Head of caudate nucleus (tissue), 42 donors: Measurements from ENCODE around the gene TMED10.

Experiments
- DNase-seq, 42 donors: peaks; one replicate each; pipeline versions ENCODE4 v3.0.0 to v3.0.0-alpha.2; 2020 to 2021; ENCODE audit warnings: mixed read lengths in 7 of 42
- intact Hi-C: fragments of 100-400 bp; cut with DNase I; formaldehyde crosslinking; loops from one replicate; pipeline ENCODE4 v1.15.0; 2022

Gene TMED10

DNA sequence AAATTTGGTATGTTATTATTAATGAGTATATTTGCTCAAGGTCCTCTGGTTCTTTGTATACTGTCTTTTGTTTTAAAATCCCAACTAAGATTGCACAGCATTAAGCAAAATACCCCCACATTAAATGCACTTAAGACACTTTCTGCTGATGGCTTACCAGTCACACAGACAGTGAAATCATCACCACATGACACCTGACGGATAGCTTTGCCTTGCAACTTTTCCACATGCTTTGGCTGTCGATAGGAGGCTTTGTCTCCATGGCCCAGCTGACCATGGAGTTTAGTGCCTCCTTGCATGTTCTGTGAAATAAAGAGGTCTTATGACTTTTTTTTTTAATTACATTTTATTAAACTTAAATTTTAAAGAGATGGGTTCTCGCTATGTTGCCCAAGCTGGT lies 69.2 kb downstream of the TMED10 start:
- DNase-seq: no peak
- intact Hi-C loops: no loop called here

DNA sequence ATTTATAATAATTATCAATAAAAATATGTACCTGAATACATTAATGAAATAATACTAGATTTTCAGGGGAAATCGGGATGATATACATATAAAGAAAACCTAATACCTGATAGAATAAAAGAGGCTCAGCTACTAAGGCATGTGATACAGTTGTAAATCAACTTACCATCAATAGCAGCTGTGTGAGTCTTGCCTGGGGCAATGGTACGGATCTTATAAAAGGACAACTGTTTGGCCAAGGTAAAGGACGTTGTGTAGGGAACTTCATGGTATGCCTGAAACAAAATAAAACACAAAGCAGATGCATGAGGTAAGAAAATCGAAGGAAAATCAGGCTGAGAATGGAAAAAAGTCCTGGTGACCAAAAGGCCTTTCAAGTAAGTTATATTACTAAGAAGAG lies 74.9 kb downstream of the TMED10 start:
- intact Hi-C loops: no loop called here

DNA sequence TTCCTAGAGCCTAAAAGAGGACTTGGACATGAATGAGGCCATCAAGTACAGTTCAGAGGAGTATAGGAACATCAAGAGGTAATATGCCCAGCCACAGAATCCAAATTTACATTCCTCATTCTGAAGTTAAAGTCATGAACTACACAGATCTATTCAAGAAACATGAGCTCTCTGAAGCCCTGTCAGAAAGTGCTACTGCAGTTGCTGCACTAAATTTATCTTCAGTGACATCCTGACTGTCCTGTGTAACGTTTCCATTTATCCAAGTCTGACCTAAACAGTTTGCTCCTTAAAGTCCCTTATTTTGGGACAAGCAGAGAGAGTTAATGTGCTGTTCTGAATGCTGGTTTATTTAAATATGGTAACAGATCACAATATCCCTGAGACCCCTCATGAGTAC lies 77.7 kb downstream of the TMED10 start:
- no peak for DNase-seq
- intact Hi-C loops: no loop called here

More for the DNA sequence above, 74.9 kb downstream of the TMED10 start:
- DNase-seq: no peak

DNA sequence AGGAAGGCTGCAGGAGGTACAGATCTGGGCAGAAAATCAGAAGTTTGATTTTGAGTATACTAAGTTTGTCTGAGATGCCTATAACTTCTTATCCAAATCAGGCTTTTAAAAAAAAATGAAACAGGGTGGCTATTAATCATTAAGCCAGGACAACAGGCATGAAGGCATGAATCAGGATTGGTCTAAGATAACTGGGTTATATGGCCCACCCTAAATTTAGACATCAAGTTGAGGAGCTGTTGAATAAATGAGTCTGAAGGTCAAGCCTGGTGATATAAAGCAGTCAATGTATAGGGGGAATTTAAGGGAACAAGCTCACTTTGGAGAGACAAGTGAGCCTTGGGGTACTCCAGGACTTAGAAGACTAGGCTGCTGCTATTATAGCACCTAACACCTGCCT lies 78.2 kb downstream of the TMED10 start:
- DNase-seq: no peak
- intact Hi-C loops: no loop called here

DNA sequence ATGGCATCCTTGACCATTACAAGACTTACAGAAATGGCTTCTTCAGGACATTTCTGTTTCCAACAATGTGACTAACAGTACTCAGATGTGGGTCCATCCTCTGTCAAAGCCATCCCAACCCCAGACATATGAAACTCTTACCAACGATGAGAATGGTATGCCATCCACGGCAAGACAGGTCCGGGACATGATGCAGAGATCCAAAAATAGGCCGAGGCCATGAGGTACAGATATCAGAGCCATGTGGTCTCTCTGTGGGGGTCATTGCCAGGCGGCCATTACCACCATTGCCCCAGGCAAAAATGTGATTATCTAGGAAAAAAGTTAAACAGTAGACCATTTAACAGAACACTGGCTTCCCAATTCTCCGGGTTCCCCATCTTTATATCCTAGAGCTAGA lies 79.5 kb downstream of the TMED10 start:
- no peak for DNase-seq
- intact Hi-C loops: no loop called here

DNA sequence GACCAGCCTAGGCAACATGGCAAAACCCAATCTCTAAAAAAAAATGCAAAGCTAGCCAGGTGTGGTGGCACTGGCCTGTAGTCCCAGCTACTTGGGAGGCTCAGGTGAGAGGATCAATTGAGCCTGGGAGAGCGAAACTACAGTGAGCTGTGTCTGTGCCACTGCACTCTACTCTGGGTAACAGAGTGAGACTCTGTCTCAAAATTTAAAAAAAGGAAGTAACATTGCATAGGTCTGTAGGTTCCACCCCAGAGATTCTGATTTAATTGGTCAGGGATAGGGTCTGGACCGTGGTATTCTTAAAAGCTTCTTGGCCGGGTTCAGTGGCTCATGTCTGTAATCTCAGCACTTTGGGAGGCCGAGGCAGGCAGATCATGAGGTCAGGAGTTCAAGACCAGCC lies 80.7 kb downstream of the TMED10 start:
- no peak for DNase-seq

DNA sequence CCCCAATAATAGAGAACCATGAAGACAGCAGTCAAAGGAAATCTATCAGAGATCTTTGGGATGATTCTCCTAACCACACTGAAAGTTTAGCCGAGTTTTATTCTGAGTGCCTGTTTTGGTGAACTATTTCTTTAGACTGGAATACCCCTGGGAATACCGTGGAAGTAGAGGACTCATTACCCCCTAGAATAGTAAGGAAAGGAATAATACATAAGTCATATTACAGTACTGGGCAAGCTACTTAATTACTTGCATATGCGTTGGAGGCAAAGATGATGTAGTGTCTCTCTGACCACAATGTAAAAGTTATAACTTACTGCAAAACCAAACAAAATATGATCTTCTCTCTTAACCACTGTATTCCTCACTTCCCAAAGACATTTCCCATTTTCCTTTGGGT lies 81.5 kb downstream of the TMED10 start:
- intact Hi-C loops: no loop called here
- DNase-seq: no peak

More for the DNA sequence above, 80.7 kb downstream of the TMED10 start:
- intact Hi-C loops: no loop called here

DNA sequence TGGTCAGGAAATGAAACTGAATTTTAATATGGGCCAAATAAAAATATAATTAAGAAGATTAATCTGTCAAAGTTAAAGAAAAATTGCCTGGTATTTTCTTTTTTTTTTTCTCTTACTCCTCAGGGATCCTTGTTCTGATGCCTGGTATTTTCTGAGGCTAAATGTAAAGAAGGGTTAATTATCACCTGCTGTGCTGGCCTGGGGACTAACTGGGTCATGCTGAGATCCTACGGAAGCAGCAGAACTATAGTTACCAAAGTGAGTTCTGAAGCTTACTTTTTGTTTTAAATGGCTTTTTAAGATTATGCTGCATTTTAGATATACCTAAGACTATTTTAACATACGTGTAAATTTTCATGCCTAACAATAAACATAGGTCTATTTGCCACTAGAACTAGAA lies 83.7 kb downstream of the TMED10 start:
- intact Hi-C loops: no loop called here
- DNase-seq: no peak

DNA sequence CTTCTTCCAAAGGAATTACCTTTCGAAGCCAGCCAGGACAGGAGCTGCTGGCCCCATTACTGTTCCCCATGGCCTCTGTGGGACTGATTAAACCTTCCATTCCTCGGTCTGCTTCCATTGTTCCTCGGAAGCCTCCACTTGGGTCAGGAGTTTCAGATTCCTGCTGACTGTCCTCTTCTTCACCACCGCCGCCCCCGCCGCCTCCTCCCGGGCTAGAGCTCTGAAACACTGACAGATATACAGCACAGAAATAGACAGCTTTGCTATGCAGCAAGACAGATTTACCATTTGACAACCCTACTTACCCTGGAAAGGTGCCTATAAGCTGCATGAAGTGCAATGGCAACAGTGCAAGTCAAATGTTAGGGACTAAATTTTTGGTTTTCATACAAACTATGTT lies 85.2 kb downstream of the TMED10 start:
- intact Hi-C loops: no loop called here
- peak in 7 of 42 donors; percentile 11 to 44 (median 23) for DNase-seq

DNA sequence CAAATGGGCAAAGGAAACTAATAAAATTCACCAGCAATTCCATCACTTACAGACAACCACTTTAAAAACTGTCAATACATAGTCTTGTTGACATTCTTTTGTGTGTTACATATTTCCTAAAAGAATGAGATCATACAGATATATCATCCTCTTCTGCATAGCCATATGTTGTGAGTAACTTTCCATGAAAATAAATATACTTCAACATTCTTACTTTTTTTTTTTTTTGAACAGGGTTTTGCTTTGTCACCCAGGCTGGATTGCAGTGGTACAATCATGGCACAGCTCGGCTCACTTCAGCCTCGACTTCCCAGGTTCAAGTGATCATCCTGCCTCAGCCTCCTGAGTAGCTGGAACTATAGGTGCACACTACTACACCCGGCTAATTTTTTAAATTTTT lies 86.1 kb downstream of the TMED10 start:
- intact Hi-C loops: no loop called here
- no peak for DNase-seq

DNA sequence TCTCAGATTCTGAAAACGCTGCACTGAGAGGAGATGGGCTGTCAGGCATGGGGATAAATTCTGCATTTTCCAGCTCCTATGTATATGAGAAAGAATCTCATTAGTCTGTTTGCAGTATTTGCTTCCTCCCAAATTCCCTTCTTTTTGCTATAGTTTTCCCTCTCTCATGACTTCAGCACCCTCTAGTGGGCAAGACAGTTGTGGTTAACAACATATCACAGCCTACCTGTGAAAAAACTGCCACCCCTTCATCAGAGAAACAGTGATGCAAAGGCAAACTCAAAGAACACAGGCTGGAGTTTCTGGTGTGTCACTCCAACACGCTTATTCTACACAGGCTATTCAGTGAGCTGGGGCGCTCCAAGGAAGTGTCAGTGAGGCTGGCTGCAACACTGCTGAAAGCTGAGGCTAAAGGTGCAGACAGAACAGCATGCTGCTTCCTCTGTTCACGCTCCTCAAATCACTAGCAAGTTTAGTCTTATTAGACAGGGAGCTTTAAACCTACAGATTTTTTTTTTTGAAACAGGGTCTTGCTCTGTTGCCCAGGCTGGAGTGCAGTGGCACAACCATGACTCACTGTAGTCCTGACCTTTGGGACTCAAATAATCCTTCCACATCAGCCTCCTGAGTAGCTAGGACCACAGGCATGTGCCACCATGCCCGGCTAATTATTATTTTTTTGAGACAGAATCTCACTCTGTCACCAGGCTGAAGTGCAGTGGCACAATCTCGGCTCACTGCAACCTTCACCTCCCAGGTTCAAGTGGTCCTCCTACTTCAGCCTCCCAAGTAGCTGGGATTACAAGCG lies 87.6 kb downstream of the TMED10 start:
- intact Hi-C loops: no loop called here
- DNase-seq: peak in 27 of 42 donors; percentile 19 to 85 (median 59)

DNA sequence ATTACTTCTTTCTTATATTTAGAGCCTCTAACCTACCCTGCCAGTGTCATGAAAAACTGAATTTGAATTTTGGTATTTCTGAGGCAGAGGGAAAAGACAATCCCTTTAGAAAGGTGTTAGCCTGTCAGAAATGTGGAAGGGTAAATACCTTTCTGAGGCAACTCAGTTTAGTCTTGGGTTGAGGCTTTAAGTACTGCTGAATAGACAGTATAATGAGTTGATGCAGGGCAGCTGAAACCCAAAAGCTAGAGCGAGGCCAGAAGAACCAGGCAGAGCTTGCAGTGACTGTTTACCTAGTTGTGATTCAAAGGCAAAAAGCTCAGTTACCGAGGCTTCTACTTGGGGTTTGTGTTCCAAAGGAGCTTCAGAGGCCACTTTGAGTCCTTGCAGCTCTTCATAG lies 88.3 kb downstream of the TMED10 start:
- intact Hi-C loops: no loop called here
- DNase-seq: no peak

DNA sequence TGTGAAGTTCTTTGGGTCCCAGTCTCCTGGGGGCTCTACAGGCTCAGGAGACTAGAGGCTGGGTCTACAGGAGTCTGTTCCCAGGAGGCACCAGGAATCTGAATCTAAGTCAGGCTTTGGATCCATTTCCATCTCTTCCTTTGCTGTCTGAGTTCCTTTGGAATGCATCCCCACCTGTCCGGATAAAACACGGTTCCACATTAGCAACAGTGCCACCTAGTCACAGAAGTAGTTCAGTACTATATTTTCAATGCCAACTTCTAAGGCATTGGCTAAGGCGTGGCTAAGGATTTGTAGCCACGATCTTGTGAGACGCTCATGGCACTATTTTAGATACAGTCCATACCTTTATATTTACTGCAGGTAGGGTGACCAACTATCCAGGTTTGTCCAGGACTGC lies 91.9 kb downstream of the TMED10 start:
- intact Hi-C loops: loop anchor here (5.0 kb wide), 1 partner anchor 137 kb away; no protein-coding TSS in a partner anchor
- peak in 11 of 42 donors; percentile 13 to 64 (median 30) for DNase-seq

DNA sequence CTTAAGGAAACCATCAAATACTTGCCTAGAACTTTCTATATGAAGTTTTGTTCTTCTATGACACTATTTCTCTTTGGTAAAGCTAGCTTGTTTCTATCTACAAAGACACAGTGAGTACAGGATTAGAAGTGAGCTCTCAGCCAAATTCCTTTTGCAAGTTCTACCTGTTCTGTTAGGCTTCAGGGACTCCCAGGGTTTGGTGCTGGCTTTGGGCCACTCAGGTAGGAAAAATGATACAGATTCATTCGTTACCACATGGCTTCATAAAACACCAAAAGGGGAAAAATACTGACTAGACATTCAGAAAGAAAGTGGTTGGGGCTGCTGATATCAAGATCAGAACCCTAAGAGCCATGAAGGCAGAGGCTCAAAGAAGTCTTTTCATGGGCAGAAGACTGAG lies 93.1 kb downstream of the TMED10 start:
- intact Hi-C loops: loop anchor here (5.0 kb wide), 1 partner anchor 136 kb away; no protein-coding TSS in a partner anchor
- DNase-seq: no peak

DNA sequence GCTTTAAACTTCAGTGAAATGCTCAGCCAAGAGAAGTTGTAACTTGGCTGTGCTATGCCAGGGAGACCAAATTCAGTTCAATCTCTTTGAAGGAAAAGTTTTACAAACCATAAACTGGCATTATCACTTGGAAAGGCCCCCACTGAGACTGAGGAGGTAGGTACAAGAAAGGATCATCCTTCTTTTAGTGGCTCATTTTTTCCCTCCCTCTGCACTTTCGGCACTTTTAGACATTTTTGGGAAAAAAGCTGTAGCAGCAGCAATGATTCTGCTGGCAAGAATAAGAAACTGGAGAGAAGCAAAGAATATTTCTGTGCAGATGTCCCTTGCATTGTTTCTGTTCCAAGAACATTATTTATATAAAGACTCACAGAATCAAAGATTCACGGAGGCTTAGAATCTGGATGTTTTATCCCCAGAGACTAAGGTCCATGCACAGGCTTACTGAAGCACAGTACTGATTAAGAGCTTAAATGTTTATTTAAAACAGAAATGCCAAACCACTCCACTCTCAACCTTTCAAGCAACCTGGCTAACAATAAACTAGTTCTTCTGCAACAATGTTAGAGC lies 94.7 kb downstream of the TMED10 start:
- DNase-seq: no peak
- intact Hi-C loops: loop anchor here (5.0 kb wide), 1 partner anchor 134 kb away; no protein-coding TSS in a partner anchor
